Measurements from ENCODE around the gene DYNLRB2. TPM values are rescaled to one million over a fixed set of nuclear protein-coding genes. Genes with fewer than 3 reads are reported as not detected.

The DYNLRB2 gene
- total and polyA plus RNA-seq, 2 of the 13 experiments (the other 11 are each of a cell fraction or from before 2014, with no cell fraction given): not detected

- BruUV-seq (replicated peaks): no TSS peak
- WGBS (ENCODE audit: low lambda C conversion rate): 37% methylated on average over 6 of the region's 6 CpGs
- FAIRE-seq (no peak), ATAC-seq (no peak), DNase-seq (ENCODE audit: low spot score) (no peak)
- Histone ChIP-seq H4K20me1 (ENCODE audit: insufficient read depth, low read length) (no peaks in the 10 kb centered on the region), H2AFZ (ENCODE audit: low read length) (no peak overlapping the region), H3K79me2 (ENCODE audit: insufficient read depth, low read length) (no peaks in the 10 kb centered on the region), H3K9me3 (ENCODE audit: low read length) (peaks cover 6% of the 10 kb centered on the region), H3K27ac (ENCODE audit: extremely low read length, insufficient read depth, low read length) (no peak overlapping the region), H3K4me1 (ENCODE audit: insufficient read depth, low read length) (peaks cover 14% of the 10 kb centered on the region), H3K36me3 (replicated peaks in 1 of 2; ENCODE audit: control insufficient read depth in 1 of 2, insufficient read depth in 2 of 2, low read length in 2 of 2) (no peaks in the 10 kb centered on the region), H3K4me3 (replicated peaks in 1 of 3; ENCODE audit: insufficient read depth in 1 of 3, low read depth in 2 of 3, low read length in 3 of 3) (no peak overlapping the region), H3K4me2 (ENCODE audit: low read depth, low read length) (no peak overlapping the region), H3K9ac (ENCODE audit: insufficient read depth, low read depth, low read length) (no peak overlapping the region), H3K27me3 (ENCODE audit: control insufficient read depth in 1 of 2, insufficient read depth in 2 of 2, low read length in 2 of 2) (peaks cover 0 to 2% of the 10 kb centered on the region in 2 experiments; a peak in 1 of 5 replicates)
- ChIA-PET POLR2A (no interaction called here), CTCF (ENCODE audit: low intra/inter-chr PET ratio, low total read pairs) (no interaction called here)
- intact Hi-C loops (cut with micrococcal nuclease; ENCODE audit: unreplicated experiment) (no loop called here), in situ Hi-C loops (cut with HindIII; ENCODE audit: extremely low pct_ligation_motif_present, low pct_unique_long_range_greater_than_20kb) (no loop called here)
- TF ChIP-seq KIAA2018 (CRISPR knock-in tag; IDR thresholded peaks at IDR 0.05; ENCODE audit: borderline replicate concordance): no peak
- no peak for TF ChIP-seq ZBTB26 (CRISPR knock-in tag; IDR thresholded peaks at IDR 0.05; ENCODE audit: borderline replicate concordance)
- TF ChIP-seq ZNF691 (CRISPR knock-in tag; IDR thresholded peaks at IDR 0.05; ENCODE audit: borderline replicate concordance, low read depth): no peak
- TF ChIP-seq WIZ (CRISPR knock-in tag; IDR thresholded peaks at IDR 0.05): no peak
- TF ChIP-seq HDAC6 (IDR thresholded peaks at IDR 0.05; ENCODE audit: low read depth, low read length): no peak
- no peak for TF ChIP-seq ZNF251 (CRISPR knock-in tag; IDR thresholded peaks at IDR 0.05)
- no peak for TF ChIP-seq MXD1 (CRISPR knock-in tag; IDR thresholded peaks at IDR 0.05)
- no peak for TF ChIP-seq SOX13 (IDR thresholded peaks at IDR 0.05)
- no peak for TF ChIP-seq SOX13 (CRISPR knock-in tag; conservative IDR thresholded peaks at IDR 0.05 in 1 of 2, IDR thresholded peaks at IDR 0.05 in 1 of 2)
- no peak for TF ChIP-seq HNRNPUL1 (IDR thresholded peaks at IDR 0.05; ENCODE audit: low read depth, low read length)
- TF ChIP-seq ZNF382 (CRISPR knock-in tag; IDR thresholded peaks at IDR 0.05; ENCODE audit: borderline replicate concordance): no peak
- TF ChIP-seq SP5 (CRISPR knock-in tag; IDR thresholded peaks at IDR 0.05; ENCODE audit: borderline replicate concordance, low read depth): no peak
- TF ChIP-seq NRL (CRISPR knock-in tag; IDR thresholded peaks at IDR 0.05; ENCODE audit: borderline replicate concordance): no peak
Measured at GRCh38 chr16:80544326-80544725, 3.5 kb downstream of the DYNLRB2 start.

Data from HepG2 (cell line).